ENCODE data around the gene PRKCA. TPM values are rescaled to one million over a fixed set of nuclear protein-coding genes. Genes with fewer than 3 reads are reported as not detected.

PRKCA gene
- total and polyA plus RNA-seq, 10 of the 15 experiments (the other 5 are each of a cell fraction or from before 2014, with no cell fraction given), result 0.11 to 14.6 (median 0.72) TPM

DNA sequence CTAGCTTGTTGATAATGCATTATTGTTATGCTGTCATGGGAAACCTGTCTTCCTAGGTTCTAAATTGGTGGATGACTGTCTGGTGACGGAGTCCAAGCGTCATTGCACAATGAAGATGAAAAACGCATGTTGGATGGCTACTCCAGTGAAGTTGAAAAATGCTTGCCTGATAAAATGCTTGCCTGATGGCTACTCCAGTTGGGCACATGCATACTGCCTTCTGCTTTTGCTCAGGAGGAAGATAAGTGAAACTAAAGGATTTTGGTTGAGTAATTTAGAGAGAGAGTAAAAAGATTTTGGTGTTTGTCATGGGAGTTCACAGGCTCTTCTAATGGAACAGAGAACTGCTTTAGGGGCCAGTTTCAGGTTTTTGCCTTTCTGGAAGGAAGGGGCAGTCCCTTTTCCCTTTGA is 118.6 kb downstream of the PRKCA start (continued):
- TF ChIP-seq BCL11A (IDR thresholded peaks at IDR 0.05; ENCODE audit: low read depth, low read length), result no peak
- no peak for TF ChIP-seq ZBTB33 (IDR thresholded peaks at IDR 0.05)
- TF ChIP-seq IRF4 (IDR thresholded peaks at IDR 0.05; ENCODE audit: low read depth, low read length), result 0 out of 2 replicates have a peak, but pooled peaks have one; percentile 30
- TF ChIP-seq, protein P1, sequence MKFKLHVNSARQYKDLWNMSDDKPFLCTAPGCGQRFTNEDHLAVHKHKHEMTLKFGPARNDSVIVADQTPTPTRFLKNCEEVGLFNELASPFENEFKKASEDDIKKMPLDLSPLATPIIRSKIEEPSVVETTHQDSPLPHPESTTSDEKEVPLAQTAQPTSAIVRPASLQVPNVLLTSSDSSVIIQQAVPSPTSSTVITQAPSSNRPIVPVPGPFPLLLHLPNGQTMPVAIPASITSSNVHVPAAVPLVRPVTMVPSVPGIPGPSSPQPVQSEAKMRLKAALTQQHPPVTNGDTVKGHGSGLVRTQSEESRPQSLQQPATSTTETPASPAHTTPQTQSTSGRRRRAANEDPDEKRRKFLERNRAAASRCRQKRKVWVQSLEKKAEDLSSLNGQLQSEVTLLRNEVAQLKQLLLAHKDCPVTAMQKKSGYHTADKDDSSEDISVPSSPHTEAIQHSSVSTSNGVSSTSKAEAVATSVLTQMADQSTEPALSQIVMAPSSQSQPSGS (IDR thresholded peaks at IDR 0.05; ENCODE audit: low read length), result 0 out of 2 replicates have a peak, but pooled peaks have one; percentile 14

GRCh38 chr17:66422186-66422585 is 119.8 kb downstream of the PRKCA start:
- intact Hi-C loops (cut with micrococcal nuclease; ENCODE audit: unreplicated experiment), result loop anchor here (5.0 kb wide), 1 partner anchor 145 kb away; no protein-coding TSS in a partner anchor
- CTCF ChIA-PET, result interaction anchor here (1.3 kb wide), 1 partner anchor 145 kb away, joined by 4 read pairs; no protein-coding TSS in a partner anchor

More at GRCh38 chr17:66422186-66422585, 119.8 kb downstream of the PRKCA start:
- Histone ChIP-seq H3K4me2 (ENCODE audit: control insufficient read depth, insufficient read depth) (no peak overlapping the region), H2AFZ (ENCODE audit: control insufficient read depth, low read depth, low read length) (no peak overlapping the region), H3K27me3 (replicated peaks in 1 of 2; ENCODE audit: control insufficient read depth in 2 of 2, insufficient read depth in 2 of 2, low read length in 1 of 2) (no peaks in the 10 kb centered on the region), H3K9ac (ENCODE audit: control insufficient read depth, insufficient read depth, low read length) (no peak overlapping the region), H3K36me3 (ENCODE audit: control insufficient read depth in 2 of 2, insufficient read depth in 2 of 2, low read length in 1 of 2) (no peaks in the 10 kb centered on the region), H3K9me3 (replicated peaks; ENCODE audit: control insufficient read depth, insufficient read depth, low read length) (no peaks in the 10 kb centered on the region), H3K4me3 (no peak overlapping the region), H3K79me2 (ENCODE audit: control insufficient read depth, insufficient read depth, low read length) (no peaks in the 10 kb centered on the region), H3K4me1 (ENCODE audit: control insufficient read depth, insufficient read depth, low read length) (no peaks in the 10 kb centered on the region), H4K20me1 (ENCODE audit: control insufficient read depth, insufficient read depth) (no peaks in the 10 kb centered on the region; the same call in 1 of the 2 replicates), H3K27ac (ENCODE audit: control insufficient read depth, insufficient read depth) (no peak overlapping the region)
- DNase-seq (ENCODE audit: low read depth, low spot score) (no peak), FAIRE-seq (no peak), ATAC-seq (no peak)
- WGBS (ENCODE audit: insufficient coverage, insufficient replicate concordance, low lambda C conversion rate, missing lambda C conversion rate), result 18% methylated on average over 2 of the region's 2 CpGs
- RAD21 ChIA-PET (ENCODE audit: unreplicated experiment), result interaction anchor here (0.9 kb wide), 1 partner anchor 120 kb away, joined by 4 read pairs; no protein-coding TSS in a partner anchor
- BruUV-seq (replicated peaks), result no TSS peak
- in situ Hi-C loops (cut with MboI), result no loop called here
- POLR2A ChIA-PET, result no interaction called here
- TF ChIP-seq FOXM1 (IDR thresholded peaks at IDR 0.05; ENCODE audit: low read depth, low read length), result no peak
- TF ChIP-seq YY1 (IDR thresholded peaks at IDR 0.05; ENCODE audit: low read depth, low read length), result no peak
- TF ChIP-seq, protein P2, sequence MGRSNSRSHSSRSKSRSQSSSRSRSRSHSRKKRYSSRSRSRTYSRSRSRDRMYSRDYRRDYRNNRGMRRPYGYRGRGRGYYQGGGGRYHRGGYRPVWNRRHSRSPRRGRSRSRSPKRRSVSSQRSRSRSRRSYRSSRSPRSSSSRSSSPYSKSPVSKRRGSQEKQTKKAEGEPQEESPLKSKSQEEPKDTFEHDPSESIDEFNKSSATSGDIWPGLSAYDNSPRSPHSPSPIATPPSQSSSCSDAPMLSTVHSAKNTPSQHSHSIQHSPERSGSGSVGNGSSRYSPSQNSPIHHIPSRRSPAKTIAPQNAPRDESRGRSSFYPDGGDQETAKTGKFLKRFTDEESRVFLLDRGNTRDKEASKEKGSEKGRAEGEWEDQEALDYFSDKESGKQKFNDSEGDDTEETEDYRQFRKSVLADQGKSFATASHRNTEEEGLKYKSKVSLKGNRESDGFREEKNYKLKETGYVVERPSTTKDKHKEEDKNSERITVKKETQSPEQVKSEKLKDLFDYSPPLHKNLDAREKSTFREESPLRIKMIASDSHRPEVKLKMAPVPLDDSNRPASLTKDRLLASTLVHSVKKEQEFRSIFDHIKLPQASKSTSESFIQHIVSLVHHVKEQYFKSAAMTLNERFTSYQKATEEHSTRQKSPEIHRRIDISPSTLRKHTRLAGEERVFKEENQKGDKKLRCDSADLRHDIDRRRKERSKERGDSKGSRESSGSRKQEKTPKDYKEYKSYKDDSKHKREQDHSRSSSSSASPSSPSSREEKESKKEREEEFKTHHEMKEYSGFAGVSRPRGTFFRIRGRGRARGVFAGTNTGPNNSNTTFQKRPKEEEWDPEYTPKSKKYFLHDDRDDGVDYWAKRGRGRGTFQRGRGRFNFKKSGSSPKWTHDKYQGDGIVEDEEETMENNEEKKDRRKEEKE (IDR thresholded peaks at IDR 0.05), result no peak
- TF ChIP-seq, protein P3, sequence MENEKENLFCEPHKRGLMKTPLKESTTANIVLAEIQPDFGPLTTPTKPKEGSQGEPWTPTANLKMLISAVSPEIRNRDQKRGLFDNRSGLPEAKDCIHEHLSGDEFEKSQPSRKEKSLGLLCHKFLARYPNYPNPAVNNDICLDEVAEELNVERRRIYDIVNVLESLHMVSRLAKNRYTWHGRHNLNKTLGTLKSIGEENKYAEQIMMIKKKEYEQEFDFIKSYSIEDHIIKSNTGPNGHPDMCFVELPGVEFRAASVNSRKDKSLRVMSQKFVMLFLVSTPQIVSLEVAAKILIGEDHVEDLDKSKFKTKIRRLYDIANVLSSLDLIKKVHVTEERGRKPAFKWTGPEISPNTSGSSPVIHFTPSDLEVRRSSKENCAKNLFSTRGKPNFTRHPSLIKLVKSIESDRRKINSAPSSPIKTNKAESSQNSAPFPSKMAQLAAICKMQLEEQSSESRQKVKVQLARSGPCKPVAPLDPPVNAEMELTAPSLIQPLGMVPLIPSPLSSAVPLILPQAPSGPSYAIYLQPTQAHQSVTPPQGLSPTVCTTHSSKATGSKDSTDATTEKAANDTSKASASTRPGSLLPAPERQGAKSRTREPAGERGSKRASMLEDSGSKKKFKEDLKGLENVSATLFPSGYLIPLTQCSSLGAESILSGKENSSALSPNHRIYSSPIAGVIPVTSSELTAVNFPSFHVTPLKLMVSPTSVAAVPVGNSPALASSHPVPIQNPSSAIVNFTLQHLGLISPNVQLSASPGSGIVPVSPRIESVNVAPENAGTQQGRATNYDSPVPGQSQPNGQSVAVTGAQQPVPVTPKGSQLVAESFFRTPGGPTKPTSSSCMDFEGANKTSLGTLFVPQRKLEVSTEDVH (IDR thresholded peaks at IDR 0.05; ENCODE audit: low read depth, partially characterized antibody), result no peak
- SMC1A ChIA-PET (ENCODE audit: uncharacterized antibody, unreplicated experiment), result interaction anchor here (1.0 to 1.5 kb wide), 3 partner anchors 9 to 166 kb away, joined by 3 to 6 read pairs (median 4); no protein-coding TSS in a partner anchor

Data from GM12878 (cell line).